ENCODE results near the gene SLC5A11.
"Not testable (repeated sequence)": the region's sequence is repeated elsewhere in the genome, so short reads cannot be mapped to it uniquely, and the experiment has no call there.

Gene SLC5A11

DNA sequence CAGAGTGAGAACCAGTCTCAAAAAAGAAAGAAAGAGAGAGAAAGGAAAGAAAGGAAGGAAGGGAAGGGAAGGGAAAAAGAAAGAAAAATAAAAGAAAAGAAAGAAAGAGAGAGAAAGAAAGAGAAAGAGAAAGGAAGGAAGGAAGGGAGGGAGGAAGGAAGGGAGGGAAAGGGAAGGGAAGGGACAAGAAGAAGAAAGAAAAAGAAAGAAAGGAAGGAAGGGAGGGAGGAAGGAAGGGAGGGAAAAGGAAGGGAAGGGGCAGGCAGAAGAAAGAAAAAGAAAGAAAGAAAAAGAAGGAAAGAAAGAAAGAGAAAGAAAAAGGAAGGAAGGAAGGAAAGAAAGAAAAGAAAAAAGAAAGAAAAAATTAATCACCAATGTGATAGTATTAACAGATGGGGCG, 15.7 kb downstream of the SLC5A11 start:
- DNase-seq (ENCODE audit: low read depth) = no peak

DNA sequence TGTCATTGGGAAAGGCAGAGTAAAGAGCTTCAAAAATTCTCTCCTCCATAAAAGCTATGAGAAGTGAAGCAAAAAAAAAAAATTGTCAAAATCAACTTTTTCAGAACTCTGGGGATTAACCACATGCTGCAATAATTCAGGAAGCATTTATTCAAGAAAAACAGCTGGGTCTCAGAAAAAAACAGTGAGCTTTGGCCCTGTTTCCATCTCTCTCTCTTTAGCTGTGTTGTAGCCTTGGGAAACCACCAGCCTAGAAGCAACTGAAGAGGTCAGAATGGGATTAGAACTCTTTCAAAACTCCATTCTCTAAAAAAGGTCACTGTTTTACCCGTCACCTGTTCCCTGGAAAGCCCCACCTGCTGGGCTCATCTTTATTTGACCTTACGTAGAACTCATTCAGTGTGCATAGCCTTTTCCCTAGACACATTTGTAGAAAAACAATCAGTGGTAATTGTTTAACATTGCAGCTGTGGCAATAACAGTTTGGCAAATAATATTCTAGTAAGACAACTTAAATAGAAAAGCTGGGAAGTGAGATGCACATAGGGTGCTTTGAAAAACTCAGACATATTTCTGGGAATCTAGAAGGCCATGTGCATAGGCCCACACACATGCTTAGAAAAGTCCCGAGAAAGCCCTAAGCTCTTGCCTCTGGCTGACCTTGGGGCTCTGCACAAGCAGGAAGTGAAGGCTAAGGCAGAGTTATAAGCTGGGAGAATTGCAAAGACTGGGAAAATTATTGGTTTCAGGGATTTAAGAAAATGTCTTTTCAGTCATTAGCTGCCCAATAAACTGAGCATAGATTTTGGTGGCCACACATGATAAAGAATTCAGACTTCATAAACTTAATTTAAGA, 18.0 kb downstream of the SLC5A11 start:
- DNase-seq (ENCODE audit: low read depth) = no peak

DNA sequence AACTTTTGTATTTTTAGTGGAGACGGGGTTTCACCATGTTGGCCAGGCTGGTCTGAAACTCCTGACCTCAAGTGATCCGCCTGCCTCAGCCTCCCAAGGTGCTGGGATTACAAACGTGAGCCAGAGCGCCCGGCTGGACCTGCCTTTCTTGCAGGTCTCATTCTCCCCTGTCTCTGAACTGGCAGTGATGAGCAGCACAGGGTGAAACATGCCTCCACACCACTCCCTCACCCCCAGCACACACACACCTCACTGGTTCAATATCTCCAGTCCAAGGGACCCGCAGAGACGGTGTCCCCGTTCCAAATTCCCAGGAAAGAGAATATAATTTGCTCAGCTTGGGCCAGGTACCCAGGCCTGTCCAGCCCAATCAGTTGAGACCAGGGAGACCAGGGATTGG, 23.3 kb downstream of the SLC5A11 start:
- no peak for DNase-seq (ENCODE audit: low read depth)

DNA sequence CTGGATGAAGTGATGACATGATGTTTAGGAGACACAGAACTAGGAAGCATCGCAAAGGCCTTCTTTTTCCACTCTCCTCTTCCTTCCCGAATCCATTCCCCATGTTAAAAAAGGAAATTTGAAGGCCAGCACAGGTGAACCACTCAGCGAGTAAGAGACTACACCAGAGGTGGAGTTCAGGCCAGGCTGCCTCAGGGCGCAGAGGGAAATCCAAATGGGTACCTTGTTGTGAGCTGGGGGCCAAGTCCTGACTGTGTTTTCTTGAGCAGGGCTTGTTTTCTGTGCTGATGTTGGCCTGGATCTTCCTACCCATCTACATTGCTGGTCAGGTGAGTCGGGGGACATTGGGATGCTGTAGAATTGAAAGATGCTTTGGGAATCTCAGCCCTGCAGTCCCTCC, 26.1 kb downstream of the SLC5A11 start:
- DNase-seq (ENCODE audit: low read depth) = no peak

DNA sequence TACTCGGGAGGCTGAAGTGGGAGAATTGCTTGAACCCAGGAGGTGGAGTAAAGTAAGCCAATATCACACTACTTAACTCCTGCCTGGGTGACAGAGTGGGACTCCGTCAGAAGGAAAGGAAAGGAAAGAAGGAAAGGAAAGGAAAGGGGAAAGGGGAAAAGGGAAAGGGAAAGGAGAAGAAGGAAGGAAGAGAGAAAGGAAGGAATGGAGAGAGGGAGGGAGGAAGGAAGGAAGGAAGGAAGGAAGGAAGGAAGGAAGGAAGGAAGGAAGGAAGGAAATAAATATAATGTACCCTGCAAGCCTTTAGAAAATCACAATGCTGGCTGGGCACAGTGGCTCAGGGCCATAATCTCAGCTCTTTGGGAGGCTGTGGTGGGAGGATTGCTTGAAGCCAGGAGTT, 27.3 kb downstream of the SLC5A11 start:
- DNase-seq (ENCODE audit: low read depth) = no peak

DNA sequence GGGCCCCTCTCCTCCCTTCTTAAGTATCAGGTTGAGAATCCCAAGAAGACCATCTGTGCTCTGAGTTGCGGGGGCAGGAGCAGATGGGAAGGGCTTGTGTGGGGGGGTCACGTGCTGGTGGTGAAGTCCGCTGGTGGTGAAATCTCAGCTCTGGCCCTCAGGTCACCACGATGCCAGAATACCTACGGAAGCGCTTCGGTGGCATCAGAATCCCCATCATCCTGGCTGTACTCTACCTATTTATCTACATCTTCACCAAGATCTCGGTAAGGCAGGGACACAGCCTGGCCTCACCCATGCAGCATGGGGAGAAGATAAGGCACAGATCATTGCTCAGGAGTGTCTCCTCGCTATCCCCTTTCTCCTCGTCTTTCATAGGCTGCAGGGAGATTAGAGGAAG, 29.7 kb downstream of the SLC5A11 start:
- no peak for DNase-seq (ENCODE audit: low read depth)

DNA sequence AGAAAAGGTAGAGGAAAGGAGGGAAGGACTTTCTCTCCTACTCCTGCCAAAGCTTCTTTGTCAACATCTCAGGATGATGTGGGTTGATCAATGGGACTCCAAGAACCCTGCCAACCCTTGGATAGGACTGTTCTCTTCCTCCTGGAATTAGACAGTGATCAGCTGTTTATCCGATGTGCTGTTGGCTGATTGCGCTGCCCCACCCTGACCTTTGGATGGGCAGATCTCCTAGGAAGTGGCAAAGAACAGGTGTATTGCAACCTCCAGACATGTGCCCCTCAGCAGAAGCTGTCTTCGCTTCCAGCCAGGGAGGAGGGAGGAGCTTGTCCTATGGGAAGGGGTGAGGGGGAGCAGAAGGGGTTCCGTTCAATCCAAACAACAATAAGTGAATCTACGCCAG, 30.5 kb downstream of the SLC5A11 start:
- no peak for DNase-seq (ENCODE audit: low read depth)

DNA sequence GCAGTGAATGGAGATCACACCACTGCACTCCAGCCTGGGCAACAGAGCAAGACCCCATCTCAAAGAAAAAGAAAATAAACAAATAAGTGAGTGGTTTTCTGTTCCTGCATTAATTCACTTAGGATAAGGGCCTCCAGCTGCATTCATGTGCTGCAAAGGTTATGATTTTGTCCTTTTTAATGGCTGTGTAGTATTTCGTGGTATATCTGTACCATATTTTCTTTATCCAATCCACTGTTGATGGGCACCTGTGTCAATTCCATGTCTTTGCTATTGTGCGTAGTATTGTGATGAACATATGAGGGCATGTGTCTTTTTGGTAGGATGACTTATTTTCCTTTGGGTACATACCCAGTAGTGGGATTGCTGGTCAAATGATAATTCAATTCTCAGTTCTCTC, 33.9 kb downstream of the SLC5A11 start:
- no peak for DNase-seq (ENCODE audit: low read depth)

DNA sequence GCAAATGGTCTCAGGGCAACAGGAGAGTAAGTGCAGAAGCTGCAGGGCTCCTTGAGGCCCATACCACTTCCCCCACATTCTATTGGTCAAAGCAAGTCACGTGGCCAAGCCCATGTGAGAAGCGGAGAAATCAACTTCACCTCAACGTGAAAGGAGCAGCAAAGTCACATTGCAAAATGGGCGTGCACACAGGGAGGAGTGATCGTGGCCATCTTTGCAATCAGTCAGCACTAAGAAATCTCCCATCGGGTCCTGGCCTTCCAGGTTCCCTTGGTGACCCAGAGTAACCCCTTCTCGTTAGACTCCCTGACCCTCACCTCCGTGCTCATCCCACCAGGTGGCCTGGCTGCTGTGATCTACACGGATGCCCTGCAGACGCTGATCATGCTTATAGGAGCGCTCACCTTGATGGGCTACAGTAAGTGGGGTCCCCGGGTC, 38.0 kb downstream of the SLC5A11 start:
- no peak for DNase-seq (ENCODE audit: low read depth)

DNA sequence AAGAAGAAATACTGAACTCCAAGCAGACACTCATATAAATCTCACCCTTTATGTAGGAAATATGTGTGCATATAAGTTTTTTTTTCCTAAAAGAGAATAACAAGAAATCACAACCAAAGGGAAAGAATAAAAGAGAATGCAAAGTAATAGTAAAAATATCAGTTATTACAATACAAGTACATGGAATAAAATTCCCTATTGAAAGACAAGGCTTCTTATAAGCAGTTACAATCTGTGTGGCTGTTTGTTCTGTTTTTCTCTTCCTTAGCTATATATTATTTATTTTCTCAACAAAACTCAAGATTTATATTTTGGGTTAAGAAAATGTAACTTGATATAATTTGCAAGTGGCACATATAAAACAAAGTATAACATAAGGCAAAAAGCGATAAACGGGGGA, 41.7 kb downstream of the SLC5A11 start:
- DNase-seq (ENCODE audit: low read depth) = no peak

DNA sequence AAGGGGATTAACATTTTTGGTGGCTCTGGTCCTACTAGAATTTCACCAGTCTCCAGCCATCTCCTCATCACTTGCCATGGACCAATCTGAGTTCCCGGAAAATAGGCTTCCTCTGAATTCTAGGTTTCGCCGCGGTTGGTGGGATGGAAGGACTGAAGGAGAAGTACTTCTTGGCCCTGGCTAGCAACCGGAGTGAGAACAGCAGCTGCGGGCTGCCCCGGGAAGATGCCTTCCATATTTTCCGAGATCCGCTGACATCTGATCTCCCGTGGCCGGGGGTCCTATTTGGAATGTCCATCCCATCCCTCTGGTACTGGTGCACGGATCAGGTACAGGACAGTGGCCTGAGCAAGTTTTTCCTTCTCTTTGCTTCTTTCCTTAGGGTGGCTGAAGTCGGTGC, 45.0 kb downstream of the SLC5A11 start:
- no peak for DNase-seq (ENCODE audit: low read depth)

DNA sequence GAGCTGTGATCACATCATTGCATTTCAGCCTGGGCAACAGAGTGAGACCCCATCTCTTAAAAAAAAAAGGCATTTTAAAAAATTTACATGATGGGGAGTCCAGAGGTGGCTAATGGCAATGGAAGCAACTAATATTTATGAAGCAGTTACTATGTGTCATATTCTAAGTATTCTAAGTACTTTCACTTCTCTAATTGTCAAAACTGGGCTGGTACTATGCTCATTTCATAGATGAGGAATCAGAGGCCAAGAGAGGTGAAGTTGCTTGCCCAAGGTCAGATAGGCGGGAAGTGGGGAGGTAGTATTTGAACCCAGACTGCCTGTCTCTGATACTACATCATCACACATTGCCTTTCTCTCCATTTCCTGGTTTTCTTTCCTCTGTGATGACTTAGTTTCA, 50.7 kb downstream of the SLC5A11 start:
- no peak for DNase-seq (ENCODE audit: low read depth)

DNA sequence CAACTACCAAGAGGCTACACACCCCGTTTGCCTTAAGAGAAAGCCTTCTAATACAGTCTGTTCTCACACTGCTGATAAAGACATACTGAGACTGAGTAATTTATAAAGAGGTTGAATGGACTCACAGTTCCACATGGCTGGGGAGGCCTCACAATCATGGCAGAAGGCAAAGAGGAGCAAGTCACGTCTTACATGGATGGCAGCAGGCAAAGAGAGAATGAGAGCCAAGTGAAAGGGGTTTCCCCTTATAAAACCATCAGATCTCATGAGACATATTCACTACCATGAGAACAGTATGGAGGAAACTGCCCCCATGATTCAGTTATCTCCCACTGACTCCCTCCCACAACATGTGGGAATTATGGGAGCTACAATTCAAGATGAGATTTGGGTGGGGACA, 51.8 kb downstream of the SLC5A11 start:
- DNase-seq (ENCODE audit: low read depth) = not testable (repeated sequence)

DNA sequence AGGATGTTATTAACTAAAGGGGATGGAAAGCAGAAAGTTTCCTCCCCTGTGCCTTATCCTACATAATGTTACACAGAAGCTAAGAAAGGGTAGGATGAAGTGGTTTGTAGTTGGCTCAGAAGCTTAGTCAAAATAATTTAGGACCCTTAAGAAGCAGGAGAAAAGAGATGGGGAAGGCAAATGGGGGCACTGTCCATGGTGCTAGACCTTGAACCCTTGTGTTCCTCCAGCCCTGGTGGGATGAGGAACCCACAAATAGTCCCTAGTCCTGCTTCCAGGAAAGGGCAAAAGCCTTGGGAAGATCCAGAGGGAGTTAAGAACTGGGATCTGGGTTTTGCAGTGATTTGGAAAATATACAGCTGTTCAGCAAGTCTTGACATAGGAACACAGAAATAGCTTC, 54.5 kb downstream of the SLC5A11 start:
- no peak for DNase-seq (ENCODE audit: low read depth)

DNA sequence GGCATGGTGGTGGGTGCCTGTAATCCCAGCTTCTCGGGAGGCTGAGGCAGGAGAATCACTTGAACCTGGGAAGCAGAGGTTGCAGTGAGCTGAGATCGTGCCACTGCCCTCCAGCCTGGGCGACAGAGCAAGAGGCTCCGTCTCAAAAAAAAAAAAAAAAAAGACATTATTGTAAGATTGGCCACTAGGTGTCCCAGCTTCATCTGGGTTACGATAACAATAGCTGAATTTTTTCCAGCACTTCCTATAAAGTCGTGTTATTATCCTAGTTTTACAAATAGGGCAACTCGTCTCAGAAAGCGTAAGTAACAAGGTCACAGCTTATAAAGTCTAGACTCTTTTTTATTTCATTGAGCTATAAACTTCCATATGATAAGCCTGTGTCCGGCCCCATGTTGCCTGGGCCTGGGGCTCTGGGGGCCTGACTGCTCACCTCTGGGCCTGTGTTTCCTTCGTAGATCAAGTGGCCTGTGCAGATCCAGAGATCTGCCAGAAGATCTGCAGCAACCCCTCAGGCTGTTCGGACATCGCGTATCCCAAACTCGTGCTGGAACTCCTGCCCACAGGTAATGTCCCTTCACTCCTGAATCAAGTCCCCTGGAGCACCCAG, 60.5 kb downstream of the SLC5A11 start:
- no peak for DNase-seq (ENCODE audit: low read depth)

DNA sequence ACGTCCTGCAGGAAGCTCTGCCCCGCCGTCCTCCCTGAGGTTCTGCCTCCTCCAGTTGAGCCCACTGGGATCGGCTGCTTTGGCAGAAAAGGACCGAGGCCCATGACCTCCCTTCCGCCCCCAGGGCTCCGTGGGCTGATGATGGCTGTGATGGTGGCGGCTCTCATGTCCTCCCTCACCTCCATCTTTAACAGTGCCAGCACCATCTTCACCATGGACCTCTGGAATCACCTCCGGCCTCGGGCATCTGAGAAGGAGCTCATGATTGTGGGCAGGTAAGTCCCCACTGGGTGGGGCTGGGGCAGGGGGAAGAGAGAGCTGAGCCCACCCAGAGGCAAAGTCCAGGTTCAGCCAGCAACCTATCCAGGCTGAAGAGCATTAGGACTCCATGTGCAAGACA, 61.1 kb downstream of the SLC5A11 start:
- DNase-seq (ENCODE audit: low read depth) = no peak

DNA sequence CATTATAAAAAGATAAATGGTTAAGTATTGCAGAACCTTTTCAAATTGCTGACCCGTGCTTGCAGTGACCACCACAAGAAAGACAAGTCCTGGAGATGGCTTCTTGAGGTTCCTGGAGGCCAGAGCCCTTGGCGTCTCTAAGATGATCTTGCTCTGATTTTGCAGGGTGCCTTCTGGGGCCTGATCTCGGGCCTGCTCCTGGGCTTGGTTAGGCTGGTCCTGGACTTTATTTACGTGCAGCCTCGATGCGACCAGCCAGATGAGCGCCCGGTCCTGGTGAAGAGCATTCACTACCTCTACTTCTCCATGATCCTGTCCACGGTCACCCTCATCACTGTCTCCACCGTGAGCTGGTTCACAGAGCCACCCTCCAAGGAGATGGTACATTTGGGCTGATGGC, 63.0 kb downstream of the SLC5A11 start:
- no peak for DNase-seq (ENCODE audit: low read depth)

DNA sequence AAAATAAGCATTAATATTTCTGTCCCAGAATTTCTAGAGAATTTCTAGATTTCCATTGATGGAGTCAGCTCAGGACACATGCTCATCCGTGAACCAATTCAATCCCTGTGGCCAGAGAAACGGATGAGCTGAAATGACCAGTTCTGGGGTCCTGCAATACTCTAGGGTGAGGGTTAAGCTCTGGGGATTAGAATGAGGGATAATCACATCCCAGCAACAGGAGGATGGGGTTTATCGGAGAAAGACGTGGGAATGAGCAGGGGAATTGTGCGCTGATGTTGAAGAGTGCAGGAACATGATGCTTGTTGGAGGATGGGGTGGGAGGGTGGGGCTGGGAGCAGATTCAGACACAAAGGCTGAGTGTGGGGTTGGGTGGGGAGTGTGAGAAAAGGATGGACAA, 64.1 kb downstream of the SLC5A11 start:
- DNase-seq (ENCODE audit: low read depth) = no peak

DNA sequence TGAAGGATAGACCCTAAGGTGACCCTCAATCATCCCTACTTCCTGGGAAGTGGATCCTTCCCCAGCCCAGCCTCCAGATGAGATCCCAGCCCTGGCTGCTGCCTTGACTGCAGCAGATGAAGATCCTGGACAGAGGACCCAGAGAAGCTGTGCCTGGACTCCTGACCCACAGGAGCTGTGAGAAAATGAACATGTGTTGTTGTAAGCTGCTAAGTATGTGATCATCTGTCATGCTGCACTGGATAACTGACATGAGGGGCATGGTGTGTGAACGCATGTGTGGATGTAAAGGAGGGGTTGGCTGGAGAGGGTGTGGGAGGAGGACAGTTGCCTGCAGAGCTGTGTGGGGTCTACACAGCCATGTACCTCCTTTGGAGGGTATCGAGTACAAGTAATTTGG, 69.3 kb downstream of the SLC5A11 start:
- DNase-seq (ENCODE audit: low read depth) = no peak

DNA sequence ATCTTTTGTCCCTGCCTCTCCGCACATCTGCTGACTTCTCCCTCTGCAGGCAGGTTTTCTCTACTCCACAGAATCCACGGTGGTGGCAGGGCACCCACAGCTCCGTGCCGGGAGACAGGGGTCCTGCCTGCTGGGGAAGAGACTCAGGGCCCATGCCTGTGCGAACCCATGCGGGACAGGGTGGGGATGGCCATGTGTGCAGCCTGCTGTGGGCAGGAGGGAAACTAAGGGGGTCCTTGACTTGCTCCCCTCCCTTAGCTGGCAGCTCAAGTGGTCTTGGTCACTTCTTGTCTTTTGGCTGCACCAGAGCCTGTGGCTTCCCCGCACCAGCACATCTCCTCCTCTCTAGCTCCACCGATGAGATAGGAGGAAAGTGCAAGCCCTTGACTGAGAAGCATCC, 69.8 kb downstream of the SLC5A11 start:
- DNase-seq (ENCODE audit: low read depth) = no peak

DNA sequence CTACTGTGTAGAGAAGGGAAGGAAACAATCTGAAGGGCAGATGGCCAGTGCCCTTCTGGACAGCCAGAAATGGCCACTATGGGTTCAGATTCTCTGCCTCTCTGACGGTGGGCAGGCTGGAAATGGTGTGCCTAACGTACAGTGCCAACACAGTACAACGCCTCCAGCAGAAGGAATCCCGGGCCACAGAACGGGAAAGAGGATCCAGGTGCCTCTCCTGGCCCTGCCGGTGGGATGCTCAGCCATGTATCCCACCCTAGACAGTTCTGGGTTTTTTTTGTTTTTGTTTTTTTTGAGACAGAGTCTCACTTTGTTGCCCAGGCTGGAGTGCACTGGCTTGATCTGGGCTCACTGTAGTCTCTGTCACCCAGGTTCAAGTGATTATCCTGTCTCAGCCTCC, 71.5 kb downstream of the SLC5A11 start:
- DNase-seq (ENCODE audit: low read depth) = no peak

DNA sequence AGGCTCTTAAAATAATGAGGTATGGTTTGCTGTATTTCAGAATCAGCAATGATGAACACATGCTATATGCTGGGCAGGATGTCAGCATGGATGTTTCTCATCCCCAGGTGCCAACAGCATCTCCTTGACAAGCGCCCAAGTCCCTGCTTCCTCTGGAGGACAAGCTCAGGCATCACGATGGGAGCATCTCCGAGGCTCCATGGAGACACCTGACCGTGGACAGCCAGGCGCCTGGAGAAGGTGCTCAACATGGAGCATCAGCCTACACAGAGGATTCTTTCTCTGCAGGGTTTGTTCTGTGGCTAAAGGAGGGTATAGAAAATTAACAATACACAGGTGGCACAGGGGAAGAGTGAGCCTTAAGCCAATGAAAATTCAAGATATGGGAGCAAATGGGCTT, 72.1 kb downstream of the SLC5A11 start:
- no peak for DNase-seq (ENCODE audit: low read depth)

DNA sequence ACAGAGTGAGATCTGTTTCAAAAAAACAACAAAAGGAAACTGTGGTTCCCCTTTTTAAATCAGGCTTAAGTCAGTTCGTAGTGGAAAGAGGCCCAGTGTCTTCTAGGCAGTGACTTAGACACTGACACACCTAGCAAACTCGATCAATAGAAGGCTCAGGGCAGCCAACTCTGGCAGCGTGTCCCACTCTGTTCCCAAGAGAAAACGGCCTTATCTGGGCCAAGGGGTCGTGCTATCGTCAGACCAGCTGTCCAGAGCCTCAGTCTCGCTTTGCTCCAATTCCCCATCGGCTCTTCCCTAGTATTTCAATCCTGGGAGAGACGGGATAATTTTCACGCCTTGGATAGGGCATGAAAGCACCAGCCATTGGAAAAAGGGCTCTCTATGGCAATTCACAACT, 72.9 kb downstream of the SLC5A11 start:
- no peak for DNase-seq (ENCODE audit: low read depth)

DNA sequence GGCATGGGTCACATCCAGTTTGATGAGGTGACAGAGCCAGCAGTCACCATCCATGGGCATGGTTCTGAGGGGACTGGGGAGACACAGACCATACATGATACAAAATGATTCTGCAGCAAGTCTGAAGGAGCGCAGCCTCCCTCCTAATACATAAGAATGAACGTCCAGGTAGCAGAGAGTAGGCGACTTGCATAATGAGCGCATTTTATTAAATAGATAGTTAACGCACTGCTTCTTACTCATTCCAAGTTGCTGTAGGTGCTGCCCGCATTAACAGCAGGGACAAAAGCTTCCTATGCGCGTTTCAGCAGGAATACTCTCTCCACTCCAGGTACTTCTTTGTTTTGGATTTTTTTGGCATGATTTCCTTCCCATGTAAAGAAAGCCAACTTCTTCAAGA, 73.8 kb downstream of the SLC5A11 start:
- no peak for DNase-seq (ENCODE audit: low read depth)
